GM21619 (cell line): ENCODE data around the gene CARD9.

Experiments
- ATAC-seq: cut with Tn5 transposase; IDR thresholded peaks from one replicate; pipeline ENCODE4 v1.9.1; 2021; ENCODE audit not compliant: unreplicated experiment

CARD9 gene

GRCh38 chr9:136337416-136338395 lies 35.8 kb downstream of the CARD9 start:
- no peak for ATAC-seq

DNA sequence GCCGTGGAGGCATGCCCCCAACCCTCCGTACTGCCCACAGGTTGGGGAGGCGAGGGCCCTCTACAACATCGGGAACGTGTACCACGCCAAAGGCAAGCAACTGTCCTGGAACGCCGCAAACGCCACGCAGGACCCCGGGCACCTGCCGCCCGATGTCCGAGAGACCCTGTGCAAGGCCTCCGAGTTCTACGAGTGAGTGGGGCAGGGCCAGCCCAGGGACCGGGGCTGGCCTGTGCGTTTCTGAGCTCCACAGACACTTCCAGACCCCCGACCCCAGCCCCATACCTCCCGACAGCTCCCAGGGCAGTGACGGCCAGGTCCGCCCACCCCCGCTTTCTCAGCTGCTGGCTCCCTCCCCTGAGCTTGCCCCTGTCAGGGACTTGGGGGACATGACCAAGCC lies 36.6 kb downstream of the CARD9 start:
- ATAC-seq, result no peak

DNA sequence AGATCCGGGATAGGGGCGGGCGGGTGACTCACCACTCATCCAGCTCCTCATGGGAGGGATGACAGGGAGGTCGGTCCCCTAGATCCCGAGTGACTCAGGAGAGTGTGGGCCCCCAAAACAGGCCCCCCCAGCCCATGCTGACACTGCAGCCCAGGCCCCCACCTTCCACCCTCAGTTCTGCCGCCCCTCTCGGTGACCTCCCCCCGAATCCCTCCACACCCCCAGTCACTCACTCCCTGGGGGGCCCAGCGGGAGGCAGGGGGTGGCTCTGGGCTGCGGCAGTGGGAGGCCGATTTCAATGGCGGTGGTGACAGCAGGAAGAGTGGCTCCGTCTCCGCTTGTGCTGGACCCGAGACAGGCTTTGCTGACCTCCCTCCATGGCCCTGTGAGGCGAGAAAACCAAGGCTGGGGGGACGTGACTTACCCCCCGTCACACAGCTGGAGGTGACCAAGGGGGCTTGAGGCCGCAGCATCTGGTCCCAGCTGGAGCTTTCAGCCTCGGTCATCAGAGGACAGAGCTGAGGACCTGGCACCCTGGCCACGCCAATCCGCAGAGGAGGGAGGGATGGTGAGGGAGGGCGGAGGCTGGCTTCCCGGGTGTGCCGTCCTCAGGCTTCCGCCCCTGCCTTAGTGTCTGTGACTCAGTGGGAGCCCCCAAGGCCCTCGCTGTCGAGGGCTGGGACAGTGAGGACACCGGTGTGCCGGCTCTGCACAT lies 37.2 kb downstream of the CARD9 start:
- ATAC-seq, result no peak

- no peak for ATAC-seq
Observed at GRCh38 chr9:136335296-136336155, 37.9 kb downstream of the CARD9 start.

- ATAC-seq, result no peak
Observed at GRCh38 chr9:136334541-136334940, 38.9 kb downstream of the CARD9 start.

DNA sequence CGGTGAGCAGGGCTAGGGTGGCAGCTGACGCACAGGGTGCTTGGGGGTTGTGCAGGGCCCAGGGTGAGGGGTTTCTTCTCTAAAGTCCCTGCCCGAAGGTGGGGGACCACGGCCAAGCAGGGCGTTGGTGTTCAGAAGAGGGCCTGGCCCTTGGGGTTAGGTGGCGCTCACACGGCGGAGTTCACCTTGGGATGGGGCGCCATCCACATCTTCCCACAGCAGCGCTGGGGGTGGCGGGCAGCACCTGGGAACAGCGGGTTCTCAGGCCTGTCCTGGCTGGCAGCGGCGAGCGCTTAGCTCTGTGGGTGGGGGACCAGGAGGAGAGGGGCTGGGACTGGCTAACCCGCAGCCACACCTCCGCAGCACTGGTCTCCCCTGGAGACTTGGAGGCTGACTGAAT lies 40.0 kb downstream of the CARD9 start:
- ATAC-seq, result no peak

DNA sequence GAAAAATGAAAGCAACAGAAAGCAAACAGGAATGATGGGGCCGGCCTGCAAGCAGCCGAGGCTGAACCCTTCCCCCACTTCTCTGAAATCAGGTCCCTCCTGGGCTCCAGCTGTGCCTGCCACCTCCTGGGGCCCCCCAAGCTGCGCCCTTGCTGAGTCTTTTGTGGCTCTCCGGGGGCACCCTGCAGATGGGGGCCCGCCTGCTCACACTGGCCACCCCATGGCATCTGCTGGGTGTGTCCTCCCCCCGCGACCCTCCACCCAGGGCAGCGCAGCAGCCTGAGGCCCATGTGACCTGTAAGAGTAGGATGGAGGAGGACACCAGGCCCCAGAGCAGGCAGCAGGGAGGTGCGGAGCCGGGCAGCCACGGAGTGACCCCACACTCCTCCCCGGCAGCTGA lies 40.4 kb downstream of the CARD9 start:
- ATAC-seq, result no peak

DNA sequence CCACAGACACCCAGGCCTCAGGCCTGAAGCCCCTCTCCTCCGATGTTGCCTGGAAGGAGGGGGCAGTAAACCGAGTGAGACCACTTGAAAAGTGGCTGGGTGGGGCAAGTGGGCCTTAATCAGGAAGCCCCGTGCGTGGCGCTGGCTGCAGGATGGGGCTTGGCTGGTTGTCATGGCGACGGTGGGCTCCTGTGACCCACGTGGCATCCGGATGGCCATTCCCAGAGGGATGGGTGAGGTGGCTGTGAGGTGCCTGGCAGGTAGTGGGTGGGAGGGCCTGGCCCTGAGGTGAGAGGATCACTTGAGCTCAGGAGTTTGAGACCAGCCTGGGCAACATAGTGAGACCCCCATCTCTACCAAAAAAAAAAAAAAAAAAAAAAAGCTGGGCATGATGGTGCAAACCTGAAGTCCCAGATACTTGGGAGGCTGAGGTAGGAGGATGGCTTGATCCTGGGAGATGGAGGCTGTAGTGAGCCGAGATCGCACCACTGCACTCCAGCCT lies 40.9 kb downstream of the CARD9 start:
- ATAC-seq, result no peak

DNA sequence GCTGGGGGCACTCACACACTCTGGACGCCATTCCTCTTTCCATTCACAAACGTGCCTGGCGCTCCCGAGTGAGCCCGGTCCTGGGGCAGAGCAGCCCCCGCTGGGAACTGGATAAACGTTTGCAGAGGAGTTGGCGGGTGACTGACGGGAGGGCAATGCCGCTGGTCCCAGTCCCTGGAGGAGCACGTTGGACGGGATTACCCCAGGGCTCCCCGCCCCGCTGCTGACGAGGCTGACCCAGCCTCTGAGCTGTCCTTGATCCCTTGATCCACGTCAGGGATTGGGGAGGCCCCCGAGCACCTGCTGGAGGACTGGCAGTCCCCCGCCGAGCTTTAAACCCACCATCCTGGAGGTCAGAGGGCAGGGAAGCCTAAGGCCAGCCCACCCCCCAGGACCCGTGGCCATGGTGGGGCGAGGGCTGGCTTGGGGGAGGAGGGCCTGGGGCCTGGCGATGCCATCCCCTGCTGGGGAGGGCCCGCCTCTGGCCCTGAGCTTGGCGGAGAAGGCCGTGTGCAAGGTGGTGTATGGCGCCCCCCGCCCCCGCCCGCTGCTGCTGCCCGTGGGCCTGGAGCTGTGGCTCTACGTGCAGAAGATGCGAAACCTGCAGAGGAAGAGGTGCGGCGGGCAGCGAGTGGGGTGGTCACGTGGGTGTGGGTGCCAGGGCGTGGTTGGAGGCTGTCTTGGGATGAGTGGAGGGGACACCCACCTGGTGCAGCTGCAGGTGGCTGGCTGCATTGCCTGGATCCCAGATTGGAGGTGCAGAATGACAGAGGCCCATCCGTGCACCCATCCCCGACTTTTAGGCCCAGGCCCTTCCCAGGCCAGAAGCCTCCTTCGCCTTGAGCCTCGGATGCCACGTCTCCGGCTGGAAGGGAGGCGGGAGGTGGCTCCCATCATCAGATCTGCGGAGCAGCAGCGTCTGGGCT lies 41.6 kb downstream of the CARD9 start:
- ATAC-seq, result no peak

DNA sequence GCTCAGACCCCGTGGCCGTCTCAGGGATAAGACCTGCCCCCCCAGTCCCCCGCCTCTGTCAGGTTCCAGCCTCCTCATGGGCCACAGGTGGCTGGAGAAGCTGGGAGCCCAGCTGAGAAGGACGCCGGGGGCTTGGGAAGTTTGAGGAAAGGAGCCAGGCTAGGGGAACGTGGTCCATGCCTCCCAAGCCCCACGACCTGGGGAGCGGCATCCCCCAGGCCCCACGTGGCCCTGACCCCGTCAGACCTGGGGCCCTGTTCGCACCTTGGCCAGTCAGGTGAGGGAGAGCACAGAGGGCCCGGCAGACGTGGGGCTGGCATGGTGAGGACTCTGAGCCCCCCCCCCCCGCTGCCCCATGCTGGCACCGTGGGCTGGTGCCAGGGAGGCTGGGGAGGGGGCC lies 42.4 kb downstream of the CARD9 start:
- ATAC-seq, result no peak

- ATAC-seq, result no peak
Observed at GRCh38 chr9:136330406-136330990, 43.0 kb downstream of the CARD9 start.

DNA sequence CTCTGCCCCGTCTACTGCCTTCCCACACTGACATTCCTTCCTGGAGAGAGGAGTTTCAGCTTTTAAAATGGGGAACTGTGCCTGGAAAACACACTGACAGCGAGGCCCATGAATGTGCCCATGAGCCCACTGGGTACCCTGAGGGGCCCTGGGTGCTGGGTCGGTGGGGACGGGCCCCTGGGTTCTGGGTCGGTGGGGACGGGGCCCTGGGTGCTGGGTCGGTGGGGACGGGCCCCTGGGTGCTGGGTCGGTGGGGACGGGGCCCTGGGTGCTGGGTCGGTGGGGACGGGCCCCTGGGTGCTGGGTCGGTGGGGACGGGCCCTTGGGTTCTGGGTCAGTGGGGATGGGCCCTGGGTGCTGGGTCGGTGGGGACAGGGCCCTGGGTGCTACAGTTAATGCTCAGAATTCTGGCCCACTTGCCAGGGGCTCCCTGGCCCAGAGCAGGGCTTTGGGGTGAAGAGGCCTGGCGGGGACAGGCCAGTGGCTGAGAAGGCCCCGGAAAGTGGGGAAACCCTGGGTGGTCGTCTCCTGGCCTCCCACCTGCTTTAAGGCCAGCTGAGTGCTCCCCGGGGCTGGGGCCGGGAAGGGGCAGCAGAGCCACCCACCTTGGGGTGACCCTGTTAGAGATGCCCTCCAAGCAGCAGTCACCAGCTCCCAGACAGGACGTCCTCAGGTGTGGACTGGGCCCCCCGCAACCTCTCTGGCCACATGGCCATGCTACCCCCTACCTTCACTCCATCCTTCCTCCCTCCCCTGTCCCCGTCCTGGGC lies 43.6 kb downstream of the CARD9 start:
- ATAC-seq, result no peak

DNA sequence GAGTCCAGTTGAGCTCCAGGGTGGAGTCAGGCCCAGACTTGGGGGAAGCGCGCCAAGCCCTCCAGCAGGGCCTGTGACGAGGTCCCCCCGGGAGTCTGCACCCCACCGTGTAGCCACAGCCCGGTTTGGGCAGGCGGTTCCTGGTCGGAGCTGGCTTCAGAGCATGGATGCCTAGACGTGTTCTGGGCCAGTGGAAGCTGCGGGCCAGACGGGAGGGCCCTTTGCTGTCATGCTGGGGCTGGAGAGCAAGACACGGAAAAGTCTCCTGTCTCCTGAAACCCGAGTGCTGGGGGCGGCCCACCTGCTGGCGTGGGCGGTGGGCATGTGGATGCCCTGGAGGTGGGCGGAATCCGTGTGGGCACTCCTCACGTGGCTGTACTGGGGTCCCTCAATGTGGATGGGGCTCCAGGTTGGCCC lies 44.2 kb downstream of the CARD9 start:
- no peak for ATAC-seq

- no peak for ATAC-seq
Observed at GRCh38 chr9:136328622-136329041, 44.8 kb downstream of the CARD9 start.

DNA sequence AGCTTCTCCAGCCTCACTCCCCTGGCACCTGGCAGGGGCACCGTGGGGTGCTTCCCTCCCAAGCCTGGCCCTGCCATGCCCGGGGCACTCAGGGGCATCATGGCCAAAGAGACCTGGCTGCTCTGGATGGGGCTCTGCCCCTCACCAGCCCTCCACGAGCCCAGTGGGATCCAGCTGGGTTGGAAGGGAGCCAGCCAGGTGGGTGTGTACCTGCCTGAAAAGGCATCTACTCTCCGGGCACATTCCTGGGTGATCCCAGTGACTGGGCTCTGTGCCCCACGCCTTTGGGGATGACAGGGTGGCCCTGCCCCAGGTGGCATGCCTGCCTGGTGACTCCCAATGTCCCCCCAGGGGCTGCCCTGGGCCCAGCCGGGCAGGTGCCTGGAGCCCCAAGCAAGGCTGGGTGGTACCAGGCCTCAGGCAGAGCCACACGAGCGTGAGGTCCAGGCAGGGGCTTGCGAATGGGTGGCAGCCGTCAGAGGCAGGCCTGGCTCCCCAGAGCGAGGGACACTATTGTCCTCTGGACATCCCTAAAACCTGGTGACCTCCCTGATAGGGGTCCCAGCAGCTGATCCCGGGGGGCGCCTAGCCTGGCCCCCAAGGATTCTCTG lies 45.4 kb downstream of the CARD9 start:
- no peak for ATAC-seq

DNA sequence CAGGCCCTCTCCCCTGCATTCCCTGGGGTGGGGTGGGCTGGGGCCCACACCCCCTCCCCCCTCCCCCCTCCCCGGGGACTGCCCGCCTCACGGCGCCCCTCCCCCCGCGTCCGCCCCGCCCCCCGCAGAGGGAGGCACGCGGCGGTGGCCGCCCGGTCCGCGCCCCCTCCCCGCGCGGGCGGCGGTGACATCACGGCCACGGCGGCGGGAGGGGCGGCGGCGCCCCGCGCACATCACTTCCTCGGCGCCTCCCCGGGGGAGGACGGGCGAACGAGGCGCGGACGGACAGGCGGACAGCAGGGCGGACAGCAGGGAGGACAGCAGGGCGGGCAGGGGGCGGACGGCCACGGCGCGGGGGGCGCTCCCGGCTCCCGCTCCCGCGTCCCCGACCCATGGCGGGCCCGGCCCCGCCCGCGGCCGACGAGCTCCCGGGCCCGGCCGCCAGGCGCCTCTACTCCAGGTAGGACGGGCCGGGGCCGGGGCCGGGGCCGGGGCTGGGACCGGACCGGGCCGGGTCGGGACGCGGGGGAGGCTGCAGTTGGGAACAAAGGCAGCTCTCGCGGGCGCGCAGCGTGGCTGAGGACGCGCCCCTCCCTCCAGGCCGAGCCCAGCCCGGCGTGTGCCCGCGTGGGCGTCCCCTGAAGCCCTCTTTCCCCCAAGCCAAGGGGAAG lies 46.0 kb downstream of the CARD9 start, which contains the start of gene GPSM1:
TSS of gene GPSM1 (plus strand) at position 236 of the 671 bp plus-strand sequence. CDS start at position 393, 157 bp downstream.
- ATAC-seq, result no peak

GRCh38 chr9:136326761-136327303 lies 46.6 kb downstream of the CARD9 start:
- no peak for ATAC-seq
